ENCODE measurements around the gene COL4A2.

COL4A2 gene

GRCh38 chr13:110509971-110510786, 203.1 kb downstream of the COL4A2 start:
- Histone ChIP-seq H3K27me3 (ENCODE audit: insufficient read depth, low read depth, severe bottlenecking) (no peaks in the 10 kb centered on the region), H3K27ac (no peak overlapping the region), H3K4me3 (ENCODE audit: low read depth, low read length) (no peak overlapping the region), H3K9me3 (ENCODE audit: severe bottlenecking) (no peaks in the 10 kb centered on the region), H3K36me3 (peaks cover 6% of the 10 kb centered on the region)
- TF ChIP-seq, protein P1, sequence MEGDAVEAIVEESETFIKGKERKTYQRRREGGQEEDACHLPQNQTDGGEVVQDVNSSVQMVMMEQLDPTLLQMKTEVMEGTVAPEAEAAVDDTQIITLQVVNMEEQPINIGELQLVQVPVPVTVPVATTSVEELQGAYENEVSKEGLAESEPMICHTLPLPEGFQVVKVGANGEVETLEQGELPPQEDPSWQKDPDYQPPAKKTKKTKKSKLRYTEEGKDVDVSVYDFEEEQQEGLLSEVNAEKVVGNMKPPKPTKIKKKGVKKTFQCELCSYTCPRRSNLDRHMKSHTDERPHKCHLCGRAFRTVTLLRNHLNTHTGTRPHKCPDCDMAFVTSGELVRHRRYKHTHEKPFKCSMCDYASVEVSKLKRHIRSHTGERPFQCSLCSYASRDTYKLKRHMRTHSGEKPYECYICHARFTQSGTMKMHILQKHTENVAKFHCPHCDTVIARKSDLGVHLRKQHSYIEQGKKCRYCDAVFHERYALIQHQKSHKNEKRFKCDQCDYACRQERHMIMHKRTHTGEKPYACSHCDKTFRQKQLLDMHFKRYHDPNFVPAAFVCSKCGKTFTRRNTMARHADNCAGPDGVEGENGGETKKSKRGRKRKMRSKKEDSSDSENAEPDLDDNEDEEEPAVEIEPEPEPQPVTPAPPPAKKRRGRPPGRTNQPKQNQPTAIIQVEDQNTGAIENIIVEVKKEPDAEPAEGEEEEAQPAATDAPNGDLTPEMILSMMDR (IDR thresholded peaks at IDR 0.05; ENCODE audit: low read depth, low read length), result no peak
- no peak for DNase-seq

- TF ChIP-seq, protein P1 (IDR thresholded peaks at IDR 0.05; ENCODE audit: low read depth, low read length), result peak; percentile 23; the same call in 1 of the 2 replicates
- Histone ChIP-seq H3K27me3 (ENCODE audit: insufficient read depth, low read depth, severe bottlenecking) (no peaks in the 10 kb centered on the region), H3K9me3 (ENCODE audit: severe bottlenecking) (no peaks in the 10 kb centered on the region), H3K27ac (no peak overlapping the region), H3K4me3 (ENCODE audit: low read depth, low read length) (no peak overlapping the region), H3K36me3 (peaks cover 6% of the 10 kb centered on the region)
- DNase-seq, result no peak
These were observed 204.6 kb downstream of the COL4A2 start for GRCh38 chr13:110511509-110512181.

- no peaks in the 10 kb centered on the region for H3K27me3 ChIP-seq (ENCODE audit: insufficient read depth, low read depth, severe bottlenecking)
- H3K36me3 ChIP-seq, result peaks cover 6% of the 10 kb centered on the region
- no peak for DNase-seq
- H3K9me3 ChIP-seq (ENCODE audit: severe bottlenecking), result no peaks in the 10 kb centered on the region
- no peak overlapping the region for H3K27ac ChIP-seq
- H3K4me3 ChIP-seq (ENCODE audit: low read depth, low read length), result no peak overlapping the region
- TF ChIP-seq, protein P1 (IDR thresholded peaks at IDR 0.05; ENCODE audit: low read depth, low read length), result no peak
These were observed 205.2 kb downstream of the COL4A2 start for GRCh38 chr13:110512198-110512740.

DNA sequence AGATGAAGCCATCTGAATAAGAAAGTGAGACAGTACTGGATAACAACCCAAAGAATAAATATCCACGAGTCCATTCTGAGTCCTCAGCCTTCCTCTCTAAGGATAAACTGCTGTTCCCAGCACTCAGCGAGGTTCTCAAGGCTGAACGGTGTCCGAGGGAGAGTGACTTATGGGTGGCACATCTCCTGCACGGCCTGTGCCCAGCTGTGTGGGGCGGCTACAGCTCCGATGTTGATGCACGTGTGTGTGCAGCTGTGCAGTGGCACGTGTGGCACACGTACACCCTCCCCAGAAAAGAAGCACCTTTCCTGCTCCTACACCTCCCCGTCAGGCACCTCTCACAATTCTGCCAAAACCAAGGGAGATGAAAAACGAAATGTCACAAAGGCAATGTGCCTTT, 209.4 kb downstream of the COL4A2 start:
- Histone ChIP-seq H3K27me3 (ENCODE audit: insufficient read depth, low read depth, severe bottlenecking) (no peaks in the 10 kb centered on the region), H3K9me3 (ENCODE audit: severe bottlenecking) (no peaks in the 10 kb centered on the region), H3K27ac (no peak overlapping the region), H3K36me3 (no peaks in the 10 kb centered on the region; the same call in none of the 2 replicates), H3K4me3 (ENCODE audit: low read depth, low read length) (no peak overlapping the region)
- DNase-seq, result no peak
- TF ChIP-seq, protein P1 (IDR thresholded peaks at IDR 0.05; ENCODE audit: low read depth, low read length), result no peak

DNA sequence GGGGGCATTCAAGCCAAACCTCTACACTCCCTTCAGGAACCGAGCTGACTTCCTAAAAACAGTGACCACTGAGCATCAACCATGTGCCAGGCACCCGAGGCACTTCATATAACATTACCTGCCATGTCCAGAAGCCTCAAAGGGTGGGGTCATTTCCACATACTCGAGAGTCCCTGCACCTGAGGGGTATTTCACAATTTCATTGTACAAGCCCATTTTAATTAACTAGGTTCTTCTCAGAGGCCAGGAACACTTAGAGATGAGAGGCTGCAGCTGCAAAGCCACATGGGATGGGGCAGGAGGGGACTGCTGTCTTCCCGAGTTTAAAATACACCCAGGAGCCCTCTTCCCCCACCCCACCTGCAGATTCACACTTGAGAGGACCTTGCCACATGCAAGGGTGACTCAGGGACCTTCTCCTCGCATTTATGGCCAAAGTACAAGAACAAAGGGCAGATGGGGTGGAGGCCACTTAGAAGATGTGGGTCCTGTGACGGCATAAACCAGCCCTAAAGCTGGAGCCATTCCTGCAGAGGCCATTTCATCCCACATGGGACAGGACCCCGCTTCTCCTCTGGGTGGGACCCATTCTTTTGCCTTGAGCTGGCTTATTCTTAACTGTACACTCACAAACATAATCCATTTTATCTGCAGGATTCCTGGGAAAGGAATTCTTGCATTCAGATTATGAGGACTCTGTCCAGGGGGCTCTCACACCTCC, 210.6 kb downstream of the COL4A2 start:
- Histone ChIP-seq H3K9me3 (ENCODE audit: severe bottlenecking) (no peaks in the 10 kb centered on the region), H3K36me3 (no peaks in the 10 kb centered on the region; the same call in 1 of the 2 replicates), H3K4me3 (ENCODE audit: low read depth, low read length) (no peak overlapping the region), H3K27me3 (ENCODE audit: insufficient read depth, low read depth, severe bottlenecking) (no peaks in the 10 kb centered on the region), H3K27ac (no peak overlapping the region)
- DNase-seq, result no peak
- TF ChIP-seq, protein P1 (IDR thresholded peaks at IDR 0.05; ENCODE audit: low read depth, low read length), result no peak

All from WERI-Rb-1 (cell line).